CD4-positive, CD25-positive, alpha-beta regulatory T cell (primary cell): ENCODE results near the gene CHRM2. TPM values are rescaled to one million over a fixed set of nuclear protein-coding genes. Genes with fewer than 3 reads are reported as not detected.

Source experiments
- ATAC-seq, 2 donors: fragments of 150-1000 bp; cut with Tn5 transposase; one replicate each; pipeline ENCODE4 v1.10.0; 2021; ENCODE audit warnings: low read depth in 2 of 2, moderate number of reproducible peaks in 2 of 2, moderate library complexity in 1 of 2
- DNase-seq, 3 donors: peaks; one replicate each; pipeline versions ENCODE4 v3.0.0 to v3.0.0-alpha.2; 2012 to 2022; ENCODE audit warnings: mixed read lengths in 1 of 3
- H3K27ac ChIP-seq: one replicate; pipeline ENCODE4 v1.7.0; 2013; ENCODE audit warnings: mild to moderate bottlenecking, low read length; ENCODE audit not compliant: insufficient read depth, poor library complexity, severe bottlenecking
- H3K27me3 ChIP-seq: one replicate; pipeline ENCODE4 v1.7.0; 2013; ENCODE audit warnings: low read length; ENCODE audit not compliant: control insufficient read depth, insufficient read depth
- H3K36me3 ChIP-seq: one replicate; pipeline ENCODE4 v1.7.0; 2013; ENCODE audit warnings: mild to moderate bottlenecking, low read length, moderate library complexity; ENCODE audit not compliant: control insufficient read depth, insufficient read depth
- H3K4me1 ChIP-seq: 2 replicates; pipeline ENCODE4 v1.7.0; 2013; ENCODE audit warnings: mild to moderate bottlenecking, low read length; ENCODE audit not compliant: insufficient read depth, control insufficient read depth, poor library complexity, severe bottlenecking
- H3K4me3 ChIP-seq: one replicate; pipeline ENCODE4 v1.7.0; 2013; ENCODE audit warnings: low read depth, mild to moderate bottlenecking, low read length, moderate library complexity
- H3K9me3 ChIP-seq, 2 experiments: 1 replicate in 1 of 2; 2 replicates in 1 of 2; pipeline ENCODE4 v1.7.0; 2013; ENCODE audit warnings: low read length in 2 of 2, mild to moderate bottlenecking in 1 of 2, moderate library complexity in 1 of 2; ENCODE audit not compliant: control insufficient read depth in 2 of 2
- H3K27ac Mint-ChIP-seq, 3 donors: one replicate each; pipeline ENCODE4 v1.8.0; 2020 to 2022; ENCODE audit warnings: mild to moderate bottlenecking in 3 of 3, mixed read lengths in 3 of 3, moderate library complexity in 2 of 3
- H3K27me3 Mint-ChIP-seq: one replicate; pipeline ENCODE4 v1.8.0; 2022; ENCODE audit warnings: mild to moderate bottlenecking, mixed read lengths
- H3K36me3 Mint-ChIP-seq: one replicate; pipeline ENCODE4 v1.8.0; 2020; ENCODE audit warnings: mixed read lengths
- H3K4me1 Mint-ChIP-seq, 4 donors: one replicate each; pipeline ENCODE4 v1.8.0; 2020 to 2022; ENCODE audit warnings: mixed read lengths in 4 of 4, mild to moderate bottlenecking in 1 of 4
- H3K4me3 Mint-ChIP-seq, 4 donors: one replicate each; pipeline ENCODE4 v1.8.0; 2020 to 2022; ENCODE audit warnings: mild to moderate bottlenecking in 4 of 4, mixed read lengths in 4 of 4, moderate library complexity in 3 of 4
- H3K9me3 Mint-ChIP-seq, 7 donors: one replicate each; pipeline ENCODE4 v1.8.0; 2020 to 2022; ENCODE audit warnings: mixed read lengths in 7 of 7, mild to moderate bottlenecking in 3 of 7, moderate library complexity in 2 of 7
- polyA plus RNA-seq, 4 donors: library from polyadenylated mRNA; unstranded; fragments of 300-500 nt; fragmentation: Illumina TruSeq; gene quantifications; one replicate each; pipeline ENCODE4 v1.2.3, GENCODE V29; 2021
- total RNA-seq: library from RNA; stranded (reverse); gene quantifications from one replicate; pipeline ENCODE4 v1.2.3, GENCODE V29; 2022

Gene CHRM2
- total and polyA plus RNA-seq, 5 donors from 2014 or later, result not detected

DNA sequence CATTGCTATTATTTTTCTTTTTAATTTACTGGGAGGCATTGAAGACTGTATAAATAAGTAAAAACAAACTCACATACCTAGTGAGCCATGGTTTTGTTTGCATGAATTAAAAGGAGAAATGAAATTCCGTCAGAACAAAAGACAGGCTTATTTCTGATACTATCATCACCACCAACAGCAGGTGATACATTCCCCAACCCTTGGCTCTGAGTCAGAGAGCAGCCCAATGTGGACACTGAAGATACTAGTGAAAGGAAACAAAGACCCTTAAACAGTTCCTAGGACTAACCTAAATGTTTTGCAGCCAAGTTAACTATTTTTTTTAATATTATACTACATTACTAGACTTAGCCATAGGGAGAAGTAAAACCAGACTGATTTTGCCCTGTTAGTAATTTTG, 31.6 kb downstream of the CHRM2 start:
- H3K9me3 Mint-ChIP-seq, result peaks cover 0 to 16% (median 0%) of the 10 kb centered on the region in 7 donors

DNA sequence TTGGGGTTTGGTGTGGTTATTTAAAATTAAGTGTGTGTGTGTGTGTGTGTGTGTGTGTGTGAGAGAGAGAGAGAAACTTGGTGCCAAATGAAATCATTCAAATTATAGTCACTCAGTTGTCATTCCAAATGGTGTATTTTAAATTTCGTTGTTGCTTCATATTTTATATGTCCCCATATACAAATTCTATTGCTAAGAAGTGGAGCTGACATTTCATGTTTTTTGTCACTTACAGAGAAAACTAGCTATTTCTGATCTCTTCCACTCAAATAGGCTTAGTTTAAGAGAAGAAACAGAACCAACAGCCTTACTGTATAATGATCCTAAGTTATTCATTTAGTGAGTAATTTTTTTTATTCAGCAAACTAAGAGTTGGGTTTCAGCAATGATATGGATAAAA, 42.3 kb downstream of the CHRM2 start:
- Histone ChIP-seq H3K27me3 (no peaks in the 10 kb centered on the region), H3K4me1 (no peaks in the 10 kb centered on the region), H3K27ac (no peak overlapping the region), H3K4me3 (no peak overlapping the region), H3K36me3 (no peaks in the 10 kb centered on the region), H3K9me3 (no peaks in the 10 kb centered on the region)
- Mint-ChIP-seq H3K27ac (no peak overlapping the region), H3K27me3 (no peaks in the 10 kb centered on the region), H3K9me3 (peaks cover 0 to 10% (median 3%) of the 10 kb centered on the region in 7 donors), H3K4me1 (peaks cover 0 to 5% (median 0%) of the 10 kb centered on the region in 4 donors), H3K4me3 (no peak overlapping the region), H3K36me3 (no peaks in the 10 kb centered on the region)
- no peak for DNase-seq
- ATAC-seq, result no peak

More for the DNA sequence above, 31.6 kb downstream of the CHRM2 start:
- Histone ChIP-seq H3K27me3 (no peaks in the 10 kb centered on the region), H3K27ac (no peak overlapping the region), H3K4me1 (no peaks in the 10 kb centered on the region), H3K4me3 (no peak overlapping the region), H3K36me3 (no peaks in the 10 kb centered on the region), H3K9me3 (no peaks in the 10 kb centered on the region)
- no peak for DNase-seq
- Mint-ChIP-seq H3K27me3 (no peaks in the 10 kb centered on the region), H3K27ac (no peak overlapping the region), H3K36me3 (no peaks in the 10 kb centered on the region), H3K4me3 (no peak overlapping the region), H3K4me1 (no peaks in the 10 kb centered on the region)
- ATAC-seq, result no peak

DNA sequence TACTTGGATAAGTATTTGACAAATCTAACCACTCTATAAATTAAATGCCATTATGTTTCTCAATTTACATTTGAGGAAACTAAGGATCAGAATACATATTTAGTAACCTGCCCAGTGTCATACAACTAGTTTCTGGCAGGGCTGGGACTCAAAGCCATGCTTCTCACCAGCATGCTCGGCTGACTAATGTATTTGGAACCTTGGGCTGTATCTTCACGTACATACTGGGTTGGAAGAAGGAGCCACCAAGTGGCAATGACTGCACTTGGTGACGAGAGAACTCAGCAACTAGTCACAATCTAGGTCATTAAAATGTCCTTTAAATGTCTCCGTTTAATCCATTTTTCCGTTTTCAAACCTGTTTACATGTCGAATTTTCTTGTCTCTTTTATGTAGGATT, 42.9 kb downstream of the CHRM2 start:
- Histone ChIP-seq H3K36me3 (no peaks in the 10 kb centered on the region), H3K27me3 (no peaks in the 10 kb centered on the region), H3K27ac (no peak overlapping the region), H3K4me3 (no peak overlapping the region), H3K9me3 (no peaks in the 10 kb centered on the region), H3K4me1 (no peaks in the 10 kb centered on the region)
- Mint-ChIP-seq H3K36me3 (no peaks in the 10 kb centered on the region), H3K4me3 (no peak overlapping the region), H3K9me3 (peaks cover 0 to 10% (median 3%) of the 10 kb centered on the region in 7 donors), H3K27me3 (no peaks in the 10 kb centered on the region), H3K27ac (no peak overlapping the region), H3K4me1 (peaks cover 0 to 5% (median 0%) of the 10 kb centered on the region in 4 donors)
- no peak for ATAC-seq
- no peak for DNase-seq

DNA sequence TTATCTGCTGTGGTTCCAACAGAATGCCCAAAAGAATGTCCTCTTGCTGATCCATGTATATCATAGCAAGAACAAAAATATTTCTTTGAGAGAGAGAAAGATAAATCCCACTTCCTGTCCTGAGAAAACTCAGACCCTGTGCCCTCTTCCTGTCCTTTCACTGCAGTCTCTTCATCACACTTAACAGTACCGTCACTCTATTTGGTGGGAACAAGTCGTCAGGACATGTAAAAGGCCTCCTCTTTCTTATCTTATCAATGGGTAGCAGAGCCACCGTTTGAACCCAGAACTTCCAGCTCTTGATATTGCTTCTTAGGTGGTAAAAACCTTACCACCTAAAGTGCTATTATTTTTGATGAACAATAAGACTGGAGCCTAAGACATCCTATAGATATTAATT, 43.9 kb downstream of the CHRM2 start:
- no peak overlapping the region for H3K27ac Mint-ChIP-seq
- Histone ChIP-seq H3K9me3 (no peaks in the 10 kb centered on the region), H3K4me3 (no peak overlapping the region), H3K27ac (no peak overlapping the region), H3K36me3 (no peaks in the 10 kb centered on the region), H3K27me3 (no peaks in the 10 kb centered on the region), H3K4me1 (no peaks in the 10 kb centered on the region)
- H3K27me3 Mint-ChIP-seq, result no peaks in the 10 kb centered on the region
- H3K4me1 Mint-ChIP-seq, result peaks cover 0 to 5% (median 0%) of the 10 kb centered on the region in 4 donors
- no peaks in the 10 kb centered on the region for H3K36me3 Mint-ChIP-seq
- ATAC-seq (no peak), DNase-seq (no peak)
- peaks cover 0 to 17% (median 3%) of the 10 kb centered on the region in 7 donors for H3K9me3 Mint-ChIP-seq
- no peak overlapping the region for H3K4me3 Mint-ChIP-seq

DNA sequence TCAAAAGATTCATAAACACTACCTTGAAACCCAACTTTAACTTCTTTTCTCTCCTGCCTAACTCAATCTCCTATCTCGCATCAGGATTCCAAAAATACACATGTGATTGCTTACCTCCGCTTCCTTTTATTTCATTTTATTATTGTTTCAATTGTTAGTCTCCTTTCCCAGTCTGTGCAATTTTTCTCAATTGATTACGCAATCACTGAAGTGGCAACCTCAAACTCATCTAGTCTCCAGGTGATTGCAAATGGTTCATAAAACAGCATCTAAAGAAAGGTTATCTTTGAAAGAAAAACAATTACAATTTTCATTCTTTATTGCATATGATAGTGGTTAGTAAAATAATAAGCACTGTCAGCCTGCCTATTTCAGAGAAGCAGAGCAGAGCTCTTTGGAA, 45.6 kb downstream of the CHRM2 start:
- Histone ChIP-seq H3K9me3 (no peaks in the 10 kb centered on the region), H3K4me3 (no peak overlapping the region), H3K27me3 (no peaks in the 10 kb centered on the region), H3K36me3 (no peaks in the 10 kb centered on the region), H3K27ac (no peak overlapping the region), H3K4me1 (no peaks in the 10 kb centered on the region)
- Mint-ChIP-seq H3K4me3 (no peak overlapping the region), H3K27ac (no peak overlapping the region), H3K4me1 (peaks cover 0 to 5% (median 0%) of the 10 kb centered on the region in 4 donors), H3K9me3 (peaks cover 0 to 14% (median 3%) of the 10 kb centered on the region in 7 donors), H3K27me3 (no peaks in the 10 kb centered on the region), H3K36me3 (no peaks in the 10 kb centered on the region)
- DNase-seq, result no peak
- no peak for ATAC-seq

DNA sequence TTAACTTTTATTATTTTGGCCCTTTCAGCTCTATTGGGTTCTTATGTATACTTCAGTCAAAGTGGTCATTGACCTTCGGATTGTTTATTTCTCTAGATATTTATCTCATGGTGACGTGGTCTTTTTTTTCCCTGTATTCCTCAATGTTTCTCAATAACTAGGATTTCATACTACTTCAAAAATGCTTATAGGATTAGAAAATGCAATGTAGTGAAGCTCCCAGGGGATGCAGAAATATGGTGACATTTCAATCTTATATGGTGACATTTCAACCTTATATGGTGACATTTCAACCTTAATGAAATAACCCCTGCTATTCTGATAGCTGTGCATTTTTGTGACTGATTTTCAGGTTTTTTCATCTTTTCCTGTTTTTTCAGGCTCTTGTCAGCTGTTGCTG, 51.4 kb downstream of the CHRM2 start:
- H3K36me3 ChIP-seq, result no peaks in the 10 kb centered on the region
- no peaks in the 10 kb centered on the region for H3K9me3 ChIP-seq
- DNase-seq, result no peak
- no peak overlapping the region for H3K4me3 ChIP-seq
- no peaks in the 10 kb centered on the region for H3K36me3 Mint-ChIP-seq
- peaks cover 0 to 3% (median 0%) of the 10 kb centered on the region in 4 donors for H3K4me1 Mint-ChIP-seq
- no peak for ATAC-seq
- H3K27me3 ChIP-seq, result no peaks in the 10 kb centered on the region
- peaks cover 2 to 12% (median 3%) of the 10 kb centered on the region in 7 donors for H3K9me3 Mint-ChIP-seq
- no peak overlapping the region for H3K27ac ChIP-seq
- no peak overlapping the region for H3K27ac Mint-ChIP-seq
- H3K27me3 Mint-ChIP-seq, result no peaks in the 10 kb centered on the region
- H3K4me1 ChIP-seq, result no peaks in the 10 kb centered on the region
- no peak overlapping the region for H3K4me3 Mint-ChIP-seq

DNA sequence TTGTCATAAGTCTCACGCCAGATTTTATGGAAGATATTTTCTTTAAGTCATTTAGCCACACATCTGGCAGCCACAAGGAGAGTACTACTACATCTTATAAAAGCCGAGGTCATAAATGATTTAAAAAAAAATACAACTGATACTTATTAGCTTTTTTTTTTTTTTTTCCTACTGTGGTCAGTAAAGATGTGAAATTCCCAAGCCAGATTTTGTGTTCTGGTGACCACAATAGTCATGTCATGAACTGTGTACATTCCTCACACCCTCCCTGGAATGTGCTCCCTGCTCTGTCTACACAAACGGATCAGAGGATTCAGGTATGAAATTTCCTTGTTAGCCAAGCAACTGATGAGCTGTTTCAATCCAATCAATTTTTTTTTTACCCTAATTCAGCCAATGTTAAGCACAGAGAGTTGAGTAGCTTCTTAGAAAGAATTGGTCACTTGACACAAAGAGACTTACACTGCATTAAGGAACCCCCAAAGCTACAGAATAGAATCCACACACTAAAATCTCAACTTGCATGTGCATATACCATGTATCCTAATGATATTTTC, 54.7 kb downstream of the CHRM2 start:
- Mint-ChIP-seq H3K27ac (no peak overlapping the region), H3K9me3 (peaks cover 0 to 9% (median 0%) of the 10 kb centered on the region in 7 donors)
- no peaks in the 10 kb centered on the region for H3K27me3 ChIP-seq

DNA sequence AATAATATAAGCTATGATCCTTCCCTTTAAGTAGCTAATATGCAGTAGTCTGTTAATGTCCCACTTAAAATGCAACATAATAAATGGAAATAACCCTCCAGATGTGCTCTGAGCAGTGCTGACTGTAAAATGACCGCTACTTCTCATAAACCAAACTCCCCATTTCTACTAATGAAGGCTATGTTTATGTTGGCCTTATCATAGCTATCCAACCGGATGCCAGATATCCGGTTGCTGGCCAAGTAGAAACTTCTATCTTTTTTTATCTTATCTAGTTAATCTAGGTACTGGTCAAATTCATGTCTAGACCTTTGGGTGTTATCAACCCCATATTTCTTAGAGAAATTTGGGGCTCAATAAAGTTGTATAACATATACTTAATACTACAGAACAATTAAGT, 56.6 kb downstream of the CHRM2 start:
- H3K36me3 Mint-ChIP-seq, result no peaks in the 10 kb centered on the region
- H3K4me1 ChIP-seq, result no peaks in the 10 kb centered on the region
- H3K4me3 ChIP-seq, result no peak overlapping the region
- H3K9me3 ChIP-seq, result no peaks in the 10 kb centered on the region
- no peaks in the 10 kb centered on the region for H3K27me3 Mint-ChIP-seq
- H3K4me3 Mint-ChIP-seq, result no peak overlapping the region
- no peak overlapping the region for H3K27ac ChIP-seq
- H3K36me3 ChIP-seq, result no peaks in the 10 kb centered on the region
- peaks cover 0 to 4% (median 0%) of the 10 kb centered on the region in 4 donors for H3K4me1 Mint-ChIP-seq
- ATAC-seq, result no peak
- H3K27ac Mint-ChIP-seq, result no peak overlapping the region
- peaks cover 0 to 9% (median 3%) of the 10 kb centered on the region in 7 donors for H3K9me3 Mint-ChIP-seq
- no peak for DNase-seq
- H3K27me3 ChIP-seq, result no peaks in the 10 kb centered on the region

More for the DNA sequence above, 54.7 kb downstream of the CHRM2 start:
- H3K27me3 Mint-ChIP-seq, result no peaks in the 10 kb centered on the region
- Histone ChIP-seq H3K36me3 (no peaks in the 10 kb centered on the region), H3K4me1 (no peaks in the 10 kb centered on the region), H3K27ac (no peak overlapping the region), H3K4me3 (no peak overlapping the region), H3K9me3 (no peaks in the 10 kb centered on the region)
- H3K36me3 Mint-ChIP-seq, result no peaks in the 10 kb centered on the region
- H3K4me3 Mint-ChIP-seq, result no peak overlapping the region
- DNase-seq, result no peak
- peaks cover 0 to 3% (median 0%) of the 10 kb centered on the region in 4 donors for H3K4me1 Mint-ChIP-seq
- ATAC-seq, result no peak
